Measurements from ENCODE around the gene ARHGEF3. TPM values are rescaled to one million over a fixed set of nuclear protein-coding genes. Genes with fewer than 3 reads are reported as not detected.

ARHGEF3 gene
- total RNA-seq, 1 experiment from 2014 or later = 4.4 TPM

GRCh38 chr3:56772952-56773938 is 28.5 kb downstream of the ARHGEF3 start:
- no peak overlapping the region for H3T11ph ChIP-seq (ENCODE audit: low read length)
- H4K8ac ChIP-seq (replicated peaks; ENCODE audit: insufficient read length, low read depth, low read length) = no peak overlapping the region
- no peak overlapping the region for H2AFZ ChIP-seq (ENCODE audit: low read length)
- H3K79me2 ChIP-seq (ENCODE audit: insufficient read depth, low read length) = no peaks in the 10 kb centered on the region
- H3K4me1 Mint-ChIP-seq = peaks cover 0 to 2% of the 10 kb centered on the region in 2 experiments; a peak in 3 of 4 replicates
- H3K23ac ChIP-seq (ENCODE audit: insufficient read length, low read depth, low read length) = no peak overlapping the region
- no peak overlapping the region for H2BK20ac ChIP-seq (ENCODE audit: low read depth, low read length, poor library complexity, severe bottlenecking)
- no peak overlapping the region; a peak in 2 of 7 replicates for H3K27ac Mint-ChIP-seq
- no peaks in the 10 kb centered on the region for H3K27me3 ChIP-seq (ENCODE audit: insufficient read depth, low read length)
- no peaks in the 10 kb centered on the region for H3K79me1 ChIP-seq (ENCODE audit: insufficient read depth, low read depth, low read length, poor library complexity, severe bottlenecking)
- no peak overlapping the region for H2AK5ac ChIP-seq (ENCODE audit: insufficient read length, low read length)
- no peaks in the 10 kb centered on the region for H3K9me3 ChIP-seq (ENCODE audit: control insufficient read depth, low read depth, low read length)
- no peak overlapping the region for H2BK120ac ChIP-seq (ENCODE audit: low read depth, low read length, poor library complexity, severe bottlenecking)
- H3K23me2 ChIP-seq (ENCODE audit: insufficient read length, low read depth, low read length, poor library complexity, severe bottlenecking) = no peaks in the 10 kb centered on the region
- no peak overlapping the region for H4K5ac ChIP-seq (ENCODE audit: insufficient read length, low read depth, low read length)
- no peak overlapping the region for H3K14ac ChIP-seq (ENCODE audit: insufficient read depth, low read length)
- no peak overlapping the region for H2BK15ac ChIP-seq (ENCODE audit: low read depth, low read length)
- no peak overlapping the region for H2BK12ac ChIP-seq (ENCODE audit: insufficient read length, low read depth, low read length)
- no peak for TF ChIP-seq CTCF (conservative IDR thresholded peaks at IDR 0.05)
- H3K27me3 Mint-ChIP-seq (ENCODE audit: low read depth) = no peaks in the 10 kb centered on the region
- no peak overlapping the region for H3K4me3 Mint-ChIP-seq
- H2BK5ac ChIP-seq (ENCODE audit: insufficient read length, low read length) = no peak overlapping the region
- H3K4me1 ChIP-seq (ENCODE audit: insufficient read depth, low read length) = no peaks in the 10 kb centered on the region
- no peak for DNase-seq
- no peaks in the 10 kb centered on the region for H3K9me3 Mint-ChIP-seq
- no CpG with 5 or more reads among the region's 16 CpGs for WGBS (ENCODE audit: extremely low coverage, insufficient read length, low lambda C conversion rate)
- H4K20me1 ChIP-seq (ENCODE audit: control insufficient read depth, insufficient read depth, insufficient read length) = no peaks in the 10 kb centered on the region
- no peak overlapping the region for H3K56ac ChIP-seq (ENCODE audit: insufficient read length, low read depth, low read length)
- no peak overlapping the region for H3K4ac ChIP-seq (ENCODE audit: low read depth, low read length)
- H3K27ac ChIP-seq (ENCODE audit: insufficient read length, low read depth, low read length) = no peak overlapping the region
- H3K36me3 Mint-ChIP-seq (ENCODE audit: insufficient read depth in 1 of 3, low read depth in 3 of 3) = no peaks in the 10 kb centered on the region
- H3K18ac ChIP-seq (ENCODE audit: insufficient read length, low read depth, low read length) = no peak overlapping the region
- no peak overlapping the region for H3K4me2 ChIP-seq (ENCODE audit: insufficient read depth, insufficient read length, low read length)
- H3K9ac ChIP-seq (ENCODE audit: extremely low read depth, insufficient read length, low read length) = no peak overlapping the region
- H4K91ac ChIP-seq (ENCODE audit: insufficient read length, low read depth, low read length) = no peak overlapping the region
